H1 (cell line): ENCODE measurements around the gene LTBP1. TPM values are rescaled to one million over a fixed set of nuclear protein-coding genes. Genes with fewer than 3 reads are reported as not detected.

Source experiments
- ASH2L ChIP-seq: fragments of 200-600, 300-600 bp; sonication (generic); IDR thresholded peaks from one replicate; pipeline ENCODE4 v1.7.1; 2017; ENCODE audit warnings: low read length
- ATF2 ChIP-seq: IDR thresholded peaks from 2 replicates; pipeline ENCODE4 v1.6.1; 2012; ENCODE audit warnings: low read length, inconsistent platforms
- HDAC2 ChIP-seq, 2 experiments: fragments of 300-600 bp in 1 of 2; sonication (generic) in 1 of 2; IDR thresholded peaks; 2 replicates each; pipeline ENCODE4 v1.6.1; 2011 to 2012; ENCODE audit warnings: low read depth in 2 of 2, low read length in 2 of 2, mild to moderate bottlenecking in 2 of 2, moderate library complexity in 2 of 2, borderline replicate concordance in 1 of 2, inconsistent platforms in 1 of 2
- RXRA ChIP-seq: IDR thresholded peaks from 2 replicates; pipeline ENCODE4 v1.6.1; 2011; ENCODE audit warnings: low read depth, mild to moderate bottlenecking, low read length, moderate library complexity; ENCODE audit not compliant: insufficient read depth
- TAF7 ChIP-seq: optimal IDR thresholded peaks from 2 replicates; pipeline ENCODE3; 2011; ENCODE audit warnings: low read depth, mild to moderate bottlenecking, inconsistent platforms, low read length, moderate library complexity, borderline replicate concordance
- TCF12 ChIP-seq: IDR thresholded peaks from 2 replicates; pipeline ENCODE4 v1.6.1; 2011; ENCODE audit warnings: low read depth, mild to moderate bottlenecking, low read length
- polyA plus RNA-seq, 7 experiments: library from polyadenylated mRNA; depleted of rRNA in 3 of 7; stranded (reverse) in 5 of 7; unstranded in 2 of 7; fragments of >200 nt in 5 of 7; fragments of 200-250 nt in 2 of 7; gene quantifications; 1 replicate in 5 of 7; 2 replicates in 1 of 7; 4 replicates in 1 of 7; pipeline versions ENCODE4 v1.2.1 to v1.2.3, GENCODE V29; 2011 to 2013; ENCODE audit warnings: missing spikeins in 2 of 7, mixed read lengths in 2 of 7
- total RNA-seq: library from RNA; stranded (reverse); fragmentation: NEBNext Ultra II Directional; extraction: Animal tissue kit (Norgen Biotek cat#: 25700); gene quantifications from 2 replicates; pipeline ENCODE4 v1.2.1, GENCODE V29; 2021

The LTBP1 gene
- total and polyA plus RNA-seq, 2 of the 8 experiments (the other 6 are each of a cell fraction or from before 2014, with no cell fraction given), result 15.4 to 24.7 TPM

DNA sequence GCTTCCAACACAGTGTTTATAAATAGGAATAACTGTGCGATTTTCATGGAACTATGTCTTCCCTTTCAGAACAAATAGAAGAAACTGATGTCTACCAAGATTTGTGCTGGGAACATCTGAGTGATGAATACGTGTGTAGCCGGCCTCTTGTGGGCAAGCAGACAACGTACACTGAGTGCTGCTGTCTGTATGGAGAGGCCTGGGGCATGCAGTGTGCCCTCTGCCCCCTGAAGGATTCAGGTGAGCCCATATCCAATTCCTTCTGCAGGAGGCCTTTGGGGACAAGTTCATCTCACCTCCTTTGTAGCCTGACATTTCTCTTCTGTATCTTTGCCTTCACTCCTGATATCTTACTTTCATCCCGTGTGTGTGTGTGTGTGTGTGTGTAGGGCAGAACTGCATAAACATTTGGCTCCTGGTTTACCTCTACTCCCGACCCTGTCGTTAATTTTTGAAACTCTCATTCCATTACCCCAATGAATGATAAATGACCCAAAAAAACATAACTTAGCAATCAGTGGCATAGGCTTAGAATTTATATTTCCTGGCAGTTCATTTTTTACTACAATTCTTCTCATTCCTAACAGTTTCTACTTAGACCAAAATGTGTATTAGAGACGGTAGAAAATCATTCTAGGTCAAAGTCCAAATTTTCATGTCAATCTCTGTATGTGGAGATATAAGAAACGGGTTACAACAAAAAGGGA is 418.7 kb downstream of the LTBP1 start (continued):
- TF ChIP-seq RXRA, result no peak
- TF ChIP-seq ASH2L, result no peak
- no peak for TF ChIP-seq TCF12
- no peak for TF ChIP-seq HDAC2 (IDR thresholded peaks at IDR 0.05; ENCODE audit: borderline replicate concordance in 1 of 2, low read depth in 2 of 2, low read length in 2 of 2)
- TF ChIP-seq ATF2, result no peak
- TF ChIP-seq TAF7, result no peak
